OCI-LY1 (cell line): ENCODE measurements around the gene HEMGN.

Experiments used
- CTCF ChIP-seq: fragments of 200-600 bp; sonication (generic), shearing (Covaris generic); IDR thresholded peaks from 2 replicates; pipeline ENCODE4 v1.5.1; 2017; ENCODE audit warnings: mild to moderate bottlenecking, antibody characterized with exemption, low read length, moderate library complexity, mixed read lengths
- EZH2 ChIP-seq: fragments of 200-600 bp; sonication (generic), shearing (Covaris generic); IDR thresholded peaks from 2 replicates; pipeline ENCODE4 v1.8.0; 2017; ENCODE audit warnings: borderline replicate concordance, mixed run types, mild to moderate bottlenecking, antibody characterized with exemption, low read length, moderate library complexity, mixed read lengths

DNA sequence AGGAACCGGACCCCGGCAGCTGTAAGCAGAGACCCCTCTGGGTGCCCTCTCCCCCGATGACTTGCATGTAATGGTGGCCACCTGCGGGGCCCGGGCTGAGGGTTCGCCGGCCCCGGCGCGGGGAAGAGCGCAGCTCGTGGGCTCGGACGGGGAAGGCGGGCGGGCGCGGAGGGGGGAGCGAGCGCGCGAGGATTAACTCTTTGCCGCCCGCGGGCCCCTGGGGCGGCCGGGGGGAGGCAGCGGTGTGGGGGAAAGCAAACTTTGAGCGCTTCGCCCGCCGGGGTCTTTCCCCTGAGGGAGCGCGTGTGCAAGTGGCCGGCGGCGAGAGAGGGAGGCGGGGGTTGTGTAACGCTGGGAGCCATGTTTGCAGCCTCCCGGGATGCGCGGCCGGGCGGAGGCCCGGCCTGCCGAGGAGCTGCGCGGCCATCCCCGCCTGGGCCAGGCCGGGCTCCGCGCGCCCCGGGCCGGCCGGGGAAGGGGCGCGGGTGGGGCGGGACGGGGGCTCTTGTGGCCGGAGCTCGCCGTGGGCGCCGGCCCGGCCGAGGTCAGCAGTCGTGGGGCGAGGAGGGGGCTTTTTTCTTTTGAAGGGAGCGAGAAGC lies 45.7 kb upstream of the HEMGN start:
- no peak for TF ChIP-seq CTCF
- TF ChIP-seq EZH2 = no peak
